Tibial nerve (tissue), 4 donors: ENCODE results near the gene PACSIN2. TPM values are rescaled to one million over a fixed set of nuclear protein-coding genes. Genes with fewer than 3 reads are reported as not detected.

ENCODE experiments used
- DNase-seq, 2 donors: peaks; one replicate each; pipeline ENCODE4 v3.0.0-alpha.2; 2019; ENCODE audit warnings: low spot score in 2 of 2
- H3K27ac ChIP-seq, 4 donors: fragments of 200-600 bp; sonication (generic) in 3 of 4; one replicate each; pipeline ENCODE4 v1.5.1; 2017 to 2019; ENCODE audit warnings: mild to moderate bottlenecking in 1 of 4
- H3K27me3 ChIP-seq, 2 donors: fragments of 200-600 bp; sonication (generic) in 1 of 2; one replicate each; pipeline versions ENCODE4 v1.5.1 to v1.6.0; 2017 to 2019
- H3K36me3 ChIP-seq, 3 donors: fragments of 200-600 bp; sonication (generic); one replicate each; pipeline ENCODE4 v1.5.1; 2018 to 2019
- H3K4me1 ChIP-seq, 4 donors: fragments of 200-600 bp; sonication (generic) in 3 of 4; one replicate each; pipeline ENCODE4 v1.5.1; 2017 to 2019
- H3K4me3 ChIP-seq, 4 donors: fragments of 200-600 bp; sonication (generic) in 3 of 4; one replicate each; pipeline ENCODE4 v1.5.1; 2017 to 2019; ENCODE audit warnings: mild to moderate bottlenecking in 1 of 4, moderate library complexity in 1 of 4
- H3K9me3 ChIP-seq, 4 donors: fragments of 200-600 bp; sonication (generic) in 3 of 4; one replicate each; pipeline ENCODE4 v1.5.1; 2017 to 2019
- EP300 ChIP-seq, 2 donors: sonication (generic); formaldehyde crosslinking; IDR thresholded peaks; one replicate each; pipeline ENCODE4 v1.6.1; 2017; ENCODE audit warnings: antibody characterized with exemption in 2 of 2, mild to moderate bottlenecking in 1 of 2
- POLR2A ChIP-seq, 2 donors: fragments of 450-650 bp; IDR thresholded peaks; one replicate each; pipeline ENCODE4 v1.6.1; 2017; ENCODE audit warnings: antibody characterized with exemption in 2 of 2, mild to moderate bottlenecking in 2 of 2, moderate library complexity in 2 of 2
- whole genome bisulfite sequencing, 2 donors: methylation state at CpG; one replicate each; pipeline ENCODE4 v1.1.5; 2018; 5-methylcytosine and 5-hydroxymethylcytosine counted together
- total RNA-seq, 4 donors: library from RNA; depleted of rRNA; stranded (reverse); fragments of >200 nt; gene quantifications; one replicate each; pipeline ENCODE4 v1.1.0, GENCODE V29; 2016
- TF ChIP-seq, protein P1 (sequence below), 5 experiments: fragments of 200-600 bp in 3 of 5; fragments of 450-650 bp in 2 of 5; sonication (generic) in 3 of 5; IDR thresholded peaks; one replicate each; pipeline ENCODE4 v1.5.1; 2016 to 2019; ENCODE audit warnings: antibody characterized with exemption in 5 of 5, mild to moderate bottlenecking in 3 of 5, moderate library complexity in 2 of 5

Gene PACSIN2
- total RNA-seq, 4 donors from 2014 or later, result 45.9 to 78.2 (median 59.0) TPM

DNA sequence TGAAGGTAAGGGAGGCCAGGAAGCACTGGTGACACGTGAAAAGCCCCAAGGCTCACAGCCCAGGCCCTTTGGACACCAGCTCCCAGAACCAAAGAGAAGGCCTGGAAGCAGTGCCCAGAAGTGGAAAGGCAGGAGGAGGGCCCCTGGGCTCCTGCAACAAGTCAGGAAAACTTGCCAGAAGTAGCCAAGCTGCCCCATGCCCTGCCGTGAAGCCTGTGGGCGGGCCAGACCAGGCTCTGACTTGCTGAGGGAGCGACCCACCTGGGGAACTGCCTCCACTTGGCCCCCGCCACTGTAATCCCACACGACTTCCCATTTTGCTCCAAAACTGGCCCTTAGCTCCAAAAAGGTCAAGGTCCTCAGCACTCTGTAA is 106.6 kb downstream of the PACSIN2 start:
- no peaks in the 10 kb centered on the region for H3K27me3 ChIP-seq
- H3K4me1 ChIP-seq, result peaks cover 0 to 49% (median 31%) of the 10 kb centered on the region in 4 donors
- no peaks in the 10 kb centered on the region for H3K9me3 ChIP-seq
- no peak overlapping the region for H3K4me3 ChIP-seq
- DNase-seq, result no peak
- H3K36me3 ChIP-seq, result peaks cover 0 to 20% (median 0%) of the 10 kb centered on the region in 3 donors
- WGBS, 2 donors, result 70 to 73% methylated on average over 4 to 6 of the region's 6 CpGs
- no peak for TF ChIP-seq EP300 (IDR thresholded peaks at IDR 0.05)
- no peak for TF ChIP-seq POLR2A (IDR thresholded peaks at IDR 0.05)
- H3K27ac ChIP-seq, result peak overlapping the region in 3 of 4 donors; percentile 1 to 59 (median 49)

DNA sequence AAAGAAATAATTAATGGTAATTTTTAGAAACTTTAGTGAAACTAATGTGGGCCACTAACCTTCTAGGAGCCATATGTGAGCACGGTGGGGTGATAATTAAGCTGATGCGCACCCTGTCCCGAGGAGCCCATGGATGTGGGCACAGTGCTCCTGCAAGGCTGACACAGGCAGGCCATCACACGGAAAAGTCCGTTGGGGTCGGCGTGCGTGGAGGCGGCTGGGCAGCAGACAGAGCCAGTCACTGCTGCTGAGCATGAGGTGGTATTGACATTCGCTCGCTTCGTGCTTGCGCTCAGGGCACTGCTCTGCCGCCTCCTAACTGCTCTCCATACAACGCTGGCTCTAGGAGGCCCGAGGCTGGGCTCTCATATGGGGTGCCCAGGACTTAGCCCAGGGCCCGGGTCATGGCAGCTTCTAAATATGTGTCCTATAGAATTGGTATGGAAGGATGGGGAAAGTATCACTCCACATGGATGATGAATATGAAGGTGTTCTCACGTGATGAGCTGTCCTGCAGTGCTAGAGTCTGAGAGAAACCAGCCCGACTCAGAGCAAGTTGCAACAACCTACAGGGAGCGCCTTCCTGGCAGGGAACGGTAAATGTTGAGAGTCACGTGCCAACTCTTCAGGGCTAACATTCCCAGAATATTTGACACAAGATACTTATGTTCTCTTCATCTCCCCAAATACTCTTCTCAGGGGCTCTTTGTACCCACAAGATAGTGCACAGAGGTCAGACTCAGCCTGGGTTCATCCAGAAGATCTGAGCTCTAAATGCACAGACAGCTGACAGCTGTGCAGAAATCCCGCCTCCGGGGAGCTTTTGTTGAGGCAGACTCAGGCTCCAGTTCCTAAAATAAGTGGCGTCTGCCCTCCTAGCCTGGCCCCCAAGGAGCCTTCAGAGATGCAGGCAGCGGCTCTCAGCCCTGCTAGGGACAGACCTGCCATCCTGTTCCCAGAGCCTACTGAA is 107.3 kb downstream of the PACSIN2 start:
- H3K4me3 ChIP-seq, result no peak overlapping the region
- WGBS, 2 donors, result 75 to 77% methylated on average over 24 to 26 of the region's 26 CpGs
- TF ChIP-seq, protein P1, sequence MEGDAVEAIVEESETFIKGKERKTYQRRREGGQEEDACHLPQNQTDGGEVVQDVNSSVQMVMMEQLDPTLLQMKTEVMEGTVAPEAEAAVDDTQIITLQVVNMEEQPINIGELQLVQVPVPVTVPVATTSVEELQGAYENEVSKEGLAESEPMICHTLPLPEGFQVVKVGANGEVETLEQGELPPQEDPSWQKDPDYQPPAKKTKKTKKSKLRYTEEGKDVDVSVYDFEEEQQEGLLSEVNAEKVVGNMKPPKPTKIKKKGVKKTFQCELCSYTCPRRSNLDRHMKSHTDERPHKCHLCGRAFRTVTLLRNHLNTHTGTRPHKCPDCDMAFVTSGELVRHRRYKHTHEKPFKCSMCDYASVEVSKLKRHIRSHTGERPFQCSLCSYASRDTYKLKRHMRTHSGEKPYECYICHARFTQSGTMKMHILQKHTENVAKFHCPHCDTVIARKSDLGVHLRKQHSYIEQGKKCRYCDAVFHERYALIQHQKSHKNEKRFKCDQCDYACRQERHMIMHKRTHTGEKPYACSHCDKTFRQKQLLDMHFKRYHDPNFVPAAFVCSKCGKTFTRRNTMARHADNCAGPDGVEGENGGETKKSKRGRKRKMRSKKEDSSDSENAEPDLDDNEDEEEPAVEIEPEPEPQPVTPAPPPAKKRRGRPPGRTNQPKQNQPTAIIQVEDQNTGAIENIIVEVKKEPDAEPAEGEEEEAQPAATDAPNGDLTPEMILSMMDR (IDR thresholded peaks at IDR 0.05), result no peak
- TF ChIP-seq EP300 (IDR thresholded peaks at IDR 0.05) (no peak), POLR2A (IDR thresholded peaks at IDR 0.05) (no peak)
- H3K27ac ChIP-seq, result peak overlapping the region in 3 of 4 donors; percentile 19 to 66 (median 59)
- peaks cover 0 to 20% (median 0%) of the 10 kb centered on the region in 3 donors for H3K36me3 ChIP-seq
- no peaks in the 10 kb centered on the region for H3K9me3 ChIP-seq
- H3K4me1 ChIP-seq, result peaks cover 0 to 49% (median 31%) of the 10 kb centered on the region in 4 donors
- no peaks in the 10 kb centered on the region for H3K27me3 ChIP-seq
- DNase-seq, result no peak

DNA sequence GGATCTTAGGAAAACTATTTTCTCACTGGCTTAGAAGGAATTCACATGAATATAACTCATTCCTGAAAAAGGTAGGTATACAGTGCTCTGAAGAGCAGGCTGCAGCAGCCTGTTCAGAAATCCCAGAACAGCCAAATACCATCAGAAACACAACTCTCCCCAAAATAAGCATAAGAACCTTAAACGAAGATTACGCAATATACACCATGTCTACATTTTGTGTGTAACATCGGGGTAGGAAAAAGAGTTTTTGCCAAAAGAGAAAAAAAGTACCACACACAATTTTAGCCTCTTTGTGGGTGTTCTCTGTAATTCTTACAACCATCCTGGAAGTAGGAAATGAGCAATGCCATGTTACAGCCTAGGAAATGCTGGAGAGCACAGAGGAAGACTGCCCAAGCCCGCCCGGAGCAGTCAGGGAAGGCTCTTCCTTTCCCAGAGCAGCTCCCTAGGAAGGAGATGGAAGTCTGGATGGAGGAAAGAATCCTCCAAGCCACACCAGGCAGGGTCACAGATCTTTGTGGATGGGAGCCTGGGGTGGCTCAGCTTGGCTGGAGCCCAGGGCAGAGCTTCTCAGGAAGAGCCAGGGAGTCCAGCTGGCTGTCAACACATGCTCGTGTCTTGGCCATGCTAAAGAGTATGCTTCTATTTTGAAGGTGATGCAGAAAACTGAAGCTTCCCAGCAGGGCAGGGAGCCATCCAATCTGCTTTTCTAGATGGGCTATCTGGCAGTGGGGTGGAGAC is 108.2 kb downstream of the PACSIN2 start:
- Histone ChIP-seq H3K27me3 (no peaks in the 10 kb centered on the region), H3K4me3 (no peak overlapping the region), H3K27ac (peak overlapping the region in 3 of 4 donors; percentile 19 to 66 (median 59)), H3K36me3 (peaks cover 0 to 21% (median 0%) of the 10 kb centered on the region in 3 donors), H3K9me3 (no peaks in the 10 kb centered on the region), H3K4me1 (peaks cover 0 to 49% (median 28%) of the 10 kb centered on the region in 4 donors)
- peak; percentile 55 to 61 for DNase-seq
- TF ChIP-seq EP300 (IDR thresholded peaks at IDR 0.05) (peak in 1 of 2 donors; percentile 43), POLR2A (IDR thresholded peaks at IDR 0.05) (no peak)
- TF ChIP-seq, protein P1 (IDR thresholded peaks at IDR 0.05), result no peak
- WGBS, 2 donors, result 54 to 69% methylated on average over 6 of the region's 6 CpGs

DNA sequence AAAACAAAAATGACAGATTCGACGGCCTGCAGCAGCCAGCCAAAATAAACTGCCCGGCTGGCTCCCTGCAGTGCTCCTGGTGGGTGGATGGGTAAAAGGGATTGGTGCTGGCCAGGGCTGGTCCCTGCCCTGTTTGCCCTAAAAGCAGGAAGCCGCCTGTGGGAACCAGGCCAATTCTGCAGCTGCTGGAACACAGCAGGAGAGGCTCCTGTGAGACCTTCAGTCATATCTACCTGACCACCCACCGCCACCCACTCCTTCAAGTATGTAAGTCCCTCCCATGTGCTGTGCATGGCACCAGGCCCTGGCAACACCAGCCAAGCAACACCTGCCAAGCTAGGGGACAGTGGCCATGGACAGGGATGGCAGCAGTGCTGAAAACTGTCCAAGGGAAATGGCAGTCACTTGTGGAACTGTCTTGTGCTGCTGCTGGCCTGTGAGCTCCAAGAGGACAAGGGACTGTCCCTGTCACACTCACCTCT is 109.2 kb downstream of the PACSIN2 start:
- H3K4me3 ChIP-seq, result no peak overlapping the region
- H3K4me1 ChIP-seq, result peaks cover 0 to 49% (median 28%) of the 10 kb centered on the region in 4 donors
- TF ChIP-seq EP300 (IDR thresholded peaks at IDR 0.05) (no peak), POLR2A (IDR thresholded peaks at IDR 0.05) (no peak)
- TF ChIP-seq, protein P1 (IDR thresholded peaks at IDR 0.05), result no peak
- 46 to 49% methylated on average over 5 of the region's 5 CpGs for WGBS, 2 donors
- H3K27ac ChIP-seq, result peak overlapping the region in 2 of 4 donors; percentile 59 to 66
- peaks cover 0 to 15% (median 0%) of the 10 kb centered on the region in 3 donors for H3K36me3 ChIP-seq
- no peaks in the 10 kb centered on the region for H3K27me3 ChIP-seq
- DNase-seq, result no peak
- no peaks in the 10 kb centered on the region for H3K9me3 ChIP-seq

DNA sequence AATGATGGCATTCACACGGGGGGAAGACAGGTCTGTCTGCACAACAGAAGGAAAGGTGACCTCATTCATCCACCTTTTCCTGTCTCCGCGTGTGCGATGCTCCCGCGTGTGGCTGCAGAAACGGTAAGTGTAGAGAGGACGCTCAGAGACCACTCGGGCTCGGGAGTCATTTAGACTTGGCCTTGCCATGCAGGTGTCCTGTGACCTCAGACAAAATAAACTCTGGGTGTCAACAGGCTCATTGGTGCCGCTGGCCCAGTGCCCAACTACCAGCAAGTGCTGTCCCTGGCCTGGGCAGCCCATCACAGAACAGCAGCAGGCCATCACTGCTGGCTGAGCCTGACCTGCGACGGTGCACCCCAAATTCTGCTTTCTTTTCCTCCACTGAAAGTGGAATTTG is 109.7 kb downstream of the PACSIN2 start:
- DNase-seq, result no peak
- no peak overlapping the region for H3K27ac ChIP-seq

More for the DNA sequence above, 109.7 kb downstream of the PACSIN2 start:
- TF ChIP-seq EP300 (IDR thresholded peaks at IDR 0.05), result no peak
- Histone ChIP-seq H3K36me3 (peaks cover 0 to 10% (median 0%) of the 10 kb centered on the region in 3 donors), H3K4me1 (peaks cover 0 to 49% (median 28%) of the 10 kb centered on the region in 4 donors), H3K4me3 (no peak overlapping the region), H3K9me3 (no peaks in the 10 kb centered on the region), H3K27me3 (no peaks in the 10 kb centered on the region)
- WGBS, 2 donors, result 83 to 84% methylated on average over 13 of the region's 13 CpGs
